Esophagus muscularis mucosa (tissue), 4 donors: Measurements from ENCODE around the gene PCBP3. TPM values are rescaled to one million over a fixed set of nuclear protein-coding genes. Genes with fewer than 3 reads are reported as not detected.
"Not testable (repeated sequence)": the region's sequence is repeated elsewhere in the genome, so short reads cannot be mapped to it uniquely, and the experiment has no call there.

Experiments
- DNase-seq: peaks from one replicate; pipeline ENCODE4 v3.0.0-alpha.2; 2017; ENCODE audit errors: extremely low spot score
- H3K27ac ChIP-seq, 4 donors: fragments of 200-600 bp; sonication (generic); replicated peaks in 1 of 4; 1 replicate in 3 of 4; 2 replicates in 1 of 4; pipeline ENCODE4 v1.5.1; 2016 to 2019; ENCODE audit warnings: mild to moderate bottlenecking in 1 of 4
- H3K27me3 ChIP-seq, 4 donors: fragments of 200-600 bp; sonication (generic); one replicate each; pipeline versions ENCODE4 v1.5.1 to v1.6.0; 2016 to 2019
- H3K36me3 ChIP-seq, 4 donors: fragments of 200-600 bp; sonication (generic); one replicate each; pipeline ENCODE4 v1.5.1; 2016 to 2019
- H3K4me1 ChIP-seq, 4 donors: fragments of 200-600 bp; sonication (generic); one replicate each; pipeline ENCODE4 v1.5.1; 2016 to 2019
- H3K4me3 ChIP-seq, 4 donors: fragments of 200-600 bp; sonication (generic); 1 replicate in 2 of 4; 2 replicates in 2 of 4; pipeline ENCODE4 v1.5.1; 2016 to 2019; ENCODE audit warnings: mild to moderate bottlenecking in 4 of 4, moderate library complexity in 1 of 4
- H3K9me3 ChIP-seq, 4 donors: fragments of 200-600 bp; sonication (generic); 1 replicate in 3 of 4; 2 replicates in 1 of 4; pipeline ENCODE4 v1.5.1; 2016 to 2019
- CTCF ChIP-seq, 3 experiments: fragments of 200-600 bp in 2 of 3; fragments of 450-650 bp in 1 of 3; sonication (generic) in 2 of 3; IDR thresholded peaks; one replicate each; pipeline ENCODE4 v1.5.1; 2017 to 2019; ENCODE audit warnings: antibody characterized with exemption in 3 of 3, mild to moderate bottlenecking in 2 of 3, moderate library complexity in 1 of 3
- EP300 ChIP-seq: sonication (generic); formaldehyde crosslinking; IDR thresholded peaks from one replicate; pipeline ENCODE4 v1.6.1; 2017; ENCODE audit warnings: antibody characterized with exemption
- POLR2A ChIP-seq: fragments of 450-650 bp; IDR thresholded peaks from one replicate; pipeline ENCODE4 v1.6.1; 2017; ENCODE audit warnings: antibody characterized with exemption, moderate library complexity, mild to moderate bottlenecking, low read depth
- POLR2AphosphoS5 ChIP-seq, 2 donors: sonication (generic); formaldehyde crosslinking; IDR thresholded peaks; one replicate each; pipeline ENCODE4 v1.6.1; 2017; ENCODE audit warnings: antibody characterized with exemption in 2 of 2
- WGBS: methylation state at CpG from one replicate; pipeline ENCODE4 v1.1.5; 2018; 5-methylcytosine and 5-hydroxymethylcytosine counted together
- intact Hi-C: fragments of 100-400 bp; cut with DNase I; formaldehyde crosslinking; loops from one replicate; pipeline ENCODE4 v1.15.1; 2023
- total RNA-seq, 4 donors: library from RNA; depleted of rRNA; stranded (reverse); fragments of >200 nt; gene quantifications; one replicate each; pipeline versions ENCODE4 v1.1.0 to v1.2.1, GENCODE V29; 2016

Gene PCBP3
- total RNA-seq, 4 donors from 2014 or later, result 7.5 to 9.2 (median 8.1) TPM

GRCh38 chr21:45974073-45975019, 330.8 kb downstream of the PCBP3 start:
- Histone ChIP-seq H3K27ac (peak overlapping the region; percentile 96 to 99 (median 98)), H3K4me1 (peaks cover 71 to 92% (median 86%) of the 10 kb centered on the region in 4 donors), H3K9me3 (no peaks in the 10 kb centered on the region), H3K36me3 (no peaks in the 10 kb centered on the region), H3K4me3 (peak overlapping the region; percentile 59 to 62 (median 61)), H3K27me3 (no peaks in the 10 kb centered on the region)
- DNase-seq, result no peak
- intact Hi-C loops, result loop anchor here (10.0 kb wide), 1 partner anchor 350 kb away; the partner anchor contains the start of genes C21orf58 and PCNT
- 6% methylated on average over 30 of the region's 59 CpGs for WGBS
- TF ChIP-seq POLR2AphosphoS5 (IDR thresholded peaks at IDR 0.05) (no peak), EP300 (no peak), POLR2A (no peak), CTCF (IDR thresholded peaks at IDR 0.05) (no peak)

GRCh38 chr21:45975020-45975666, 331.6 kb downstream of the PCBP3 start:
- no peaks in the 10 kb centered on the region for H3K9me3 ChIP-seq
- peaks cover 72 to 99% (median 92%) of the 10 kb centered on the region in 4 donors for H3K4me1 ChIP-seq
- peak overlapping the region; percentile 59 to 62 (median 61) for H3K4me3 ChIP-seq
- no peak for DNase-seq
- peak in 1 of 3 experiments; percentile 8 for TF ChIP-seq CTCF (IDR thresholded peaks at IDR 0.05)
- TF ChIP-seq EP300, result no peak
- TF ChIP-seq POLR2A, result no peak
- TF ChIP-seq POLR2AphosphoS5 (IDR thresholded peaks at IDR 0.05), result peak; percentile 77 to 84
- peak overlapping the region; percentile 96 to 99 (median 98) for H3K27ac ChIP-seq
- 19% methylated on average over 28 of the region's 33 CpGs for WGBS
- no peaks in the 10 kb centered on the region for H3K27me3 ChIP-seq
- H3K36me3 ChIP-seq, result no peaks in the 10 kb centered on the region
- intact Hi-C loops, result loop anchor here (10.0 kb wide), 1 partner anchor 350 kb away; the partner anchor contains the start of genes C21orf58 and PCNT

GRCh38 chr21:45975667-45976409, 332.3 kb downstream of the PCBP3 start:
- DNase-seq, H3K9me3 ChIP-seq, H3K27me3 ChIP-seq, H3K36me3 ChIP-seq: not testable (repeated sequence)
- WGBS, result 57% methylated on average over 13 of the region's 13 CpGs
- Histone ChIP-seq H3K4me1 (peaks cover 66 to 99% (median 91%) of the 10 kb centered on the region in 4 donors), H3K27ac (peak overlapping the region; percentile 96 to 99 (median 98)), H3K4me3 (peak overlapping the region; percentile 59 to 62 (median 61))
- peak in 1 of 2 donors; percentile 11 for TF ChIP-seq POLR2AphosphoS5 (IDR thresholded peaks at IDR 0.05)
- intact Hi-C loops, result loop anchor here (10.0 kb wide), 1 partner anchor 349 kb away; the partner anchor contains the start of genes C21orf58 and PCNT

GRCh38 chr21:45976701-45977311, 333.3 kb downstream of the PCBP3 start:
- Histone ChIP-seq H3K27me3 (no peaks in the 10 kb centered on the region), H3K36me3 (no peaks in the 10 kb centered on the region), H3K27ac (peak overlapping the region; percentile 96 to 99 (median 98)), H3K4me1 (peaks cover 59 to 92% (median 85%) of the 10 kb centered on the region in 4 donors), H3K4me3 (no peak overlapping the region), H3K9me3 (no peaks in the 10 kb centered on the region)
- 75% methylated on average over 11 of the region's 11 CpGs for WGBS
- intact Hi-C loops, result loop anchor here (10.0 kb wide), 1 partner anchor 348 kb away; the partner anchor contains the start of genes C21orf58 and PCNT
- no peak for TF ChIP-seq EP300
- TF ChIP-seq POLR2AphosphoS5 (IDR thresholded peaks at IDR 0.05), result no peak
- TF ChIP-seq POLR2A, result no peak
- no peak for TF ChIP-seq CTCF (IDR thresholded peaks at IDR 0.05)
- no peak for DNase-seq
